Activated T-helper 9 cell treated with anti-CD3 and anti-CD28 coated beads, Interleukin-2, amount 50 U/mL, for 16 hours (primary cell): Measurements from ENCODE around the gene CASKIN1.

ENCODE experiments used
- DNase-seq: peaks from one replicate; pipeline ENCODE4 v3.0.0-alpha.2; 2020; ENCODE audit warnings: low read depth

CASKIN1 gene

DNA sequence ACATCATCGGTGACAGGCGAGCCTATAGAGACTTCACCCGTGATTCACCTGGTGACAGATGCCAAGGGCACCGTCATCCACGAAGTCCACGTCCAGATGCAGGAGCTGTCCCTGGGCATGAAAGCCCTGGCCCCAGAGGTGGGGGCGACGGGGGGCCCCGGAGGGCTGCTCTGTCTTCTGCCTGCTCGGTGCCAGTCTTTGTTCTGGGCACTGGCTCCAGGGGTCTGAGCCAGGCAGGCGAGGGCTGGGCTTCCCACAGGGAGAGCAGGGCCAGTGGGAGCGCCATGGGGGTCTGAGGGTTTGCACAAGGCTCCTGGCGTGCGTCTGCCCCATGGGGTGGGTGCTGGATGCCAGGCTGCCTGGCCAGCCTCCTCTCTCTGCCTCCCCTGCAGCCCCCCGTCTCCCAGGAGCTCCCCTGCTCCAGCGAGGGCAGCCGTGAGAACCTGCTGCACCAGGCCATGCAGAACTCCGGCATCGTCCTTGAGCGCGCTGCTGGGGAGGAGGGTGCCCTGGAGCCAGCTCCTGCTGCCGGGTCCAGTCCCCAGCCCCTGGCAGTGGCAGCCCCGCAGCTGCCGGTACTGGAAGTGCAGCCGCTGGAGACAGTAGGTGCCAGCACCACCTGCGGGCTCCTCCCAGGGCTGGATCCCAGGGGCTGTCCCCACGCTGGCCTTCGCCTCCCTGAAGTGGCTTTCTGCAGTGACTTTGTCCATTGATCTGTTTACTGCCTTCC lies 36.8 kb upstream of the CASKIN1 start:
- no peak for DNase-seq

DNA sequence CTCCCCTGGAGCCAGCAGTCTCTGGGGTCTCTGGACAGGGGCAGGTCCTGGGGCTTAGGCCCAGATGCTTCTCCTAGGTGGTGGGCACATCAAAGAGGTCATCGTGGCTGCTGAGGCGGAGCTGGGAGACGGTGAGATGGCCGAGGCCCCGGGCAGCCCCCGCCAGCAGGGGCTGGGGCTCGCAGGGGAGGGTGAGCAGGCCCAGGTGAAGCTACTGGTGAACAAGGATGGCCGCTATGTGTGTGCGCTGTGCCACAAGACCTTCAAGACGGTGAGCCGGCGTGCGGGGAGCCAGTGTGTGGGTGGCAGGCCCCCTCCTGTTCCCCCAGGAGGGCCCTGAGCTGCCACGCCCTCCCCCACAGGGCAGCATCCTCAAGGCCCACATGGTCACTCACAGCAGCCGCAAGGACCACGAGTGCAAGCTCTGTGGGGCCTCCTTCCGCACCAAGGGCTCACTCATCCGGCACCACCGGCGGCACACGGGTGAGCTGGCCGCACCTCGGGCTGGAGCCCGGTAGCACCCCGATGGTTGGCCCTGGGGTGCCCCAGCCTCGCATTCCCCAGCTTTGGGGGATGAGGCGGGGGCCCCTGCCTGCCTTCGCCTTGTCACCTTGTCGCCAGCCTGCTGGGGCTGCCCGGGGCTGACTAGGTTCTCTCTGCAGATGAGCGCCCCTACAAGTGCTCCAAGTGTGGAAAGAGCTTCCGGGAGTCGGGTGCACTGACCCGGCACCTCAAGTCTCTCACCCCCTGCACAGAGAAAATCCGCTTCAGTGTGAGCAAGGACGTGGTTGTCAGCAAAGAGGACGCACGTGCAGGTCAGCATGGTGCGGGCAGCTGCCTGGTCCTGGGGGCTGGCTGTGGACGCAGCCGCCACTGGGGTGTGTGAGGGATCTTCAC lies 35.9 kb upstream of the CASKIN1 start:
- no peak for DNase-seq

DNA sequence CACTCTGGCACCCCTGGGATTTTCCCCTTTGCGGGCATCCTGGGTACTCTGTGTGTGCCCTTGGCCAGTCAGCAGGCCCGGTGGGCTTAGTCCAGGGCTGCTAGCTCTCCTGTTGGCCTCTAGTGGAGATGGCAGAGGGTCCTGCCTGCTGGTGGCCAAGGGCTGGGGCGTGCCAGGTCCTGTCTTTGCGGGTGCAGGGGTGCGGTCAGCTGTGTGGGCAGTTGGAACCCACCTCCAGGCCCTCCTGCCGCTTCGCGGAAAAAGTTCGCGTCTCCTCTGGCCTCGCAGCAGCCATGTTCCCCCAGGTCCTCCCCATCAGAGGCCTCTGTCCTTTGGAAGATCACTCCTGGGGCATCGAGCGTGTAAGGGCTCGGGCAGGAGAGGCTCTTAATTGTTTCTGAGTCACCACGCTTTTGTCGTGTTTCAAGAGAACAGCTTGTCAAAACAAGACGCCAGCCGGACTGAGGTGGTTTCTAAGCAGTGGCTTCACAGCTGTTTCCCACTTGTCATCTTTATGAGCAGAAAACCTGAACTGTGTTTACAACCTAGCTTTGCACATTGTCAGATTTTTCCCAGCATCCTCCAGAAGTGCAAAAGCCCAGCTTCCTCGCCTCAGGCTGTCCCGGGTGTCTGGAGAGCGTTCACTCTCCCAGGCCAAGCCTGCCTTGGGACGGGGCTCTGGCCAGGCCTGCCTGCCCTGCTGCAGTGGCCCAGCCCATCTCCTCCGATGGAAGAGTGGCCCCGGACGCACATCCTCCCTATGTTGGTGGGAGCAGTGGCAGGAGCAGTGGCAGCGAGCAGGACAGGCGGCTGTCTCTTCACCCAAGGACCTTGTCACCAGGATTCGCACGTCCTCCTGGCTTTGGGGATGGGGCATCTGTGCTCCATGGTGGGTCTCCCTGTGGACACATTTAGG lies 34.9 kb upstream of the CASKIN1 start:
- DNase-seq, result no peak

DNA sequence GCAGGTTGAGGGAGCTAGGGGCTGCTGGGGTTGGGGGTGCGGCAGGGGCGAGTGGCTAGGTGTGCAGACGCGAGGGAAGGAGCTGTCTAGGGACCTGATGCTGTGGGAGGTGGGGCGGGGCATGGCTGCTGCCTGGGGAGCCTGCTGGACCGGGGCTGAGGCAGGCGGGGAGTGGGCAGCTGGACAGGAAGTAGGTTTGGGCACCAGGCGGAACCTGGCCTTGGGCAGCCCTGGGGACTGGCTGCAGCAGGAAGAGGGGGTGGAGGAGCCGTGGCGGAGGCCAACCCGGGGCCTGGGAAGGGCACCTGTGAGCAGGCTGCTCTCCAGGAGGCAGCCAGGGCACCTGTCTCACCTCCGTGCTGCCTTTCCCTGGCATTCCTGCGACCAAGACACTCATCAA lies 34.0 kb upstream of the CASKIN1 start:
- no peak for DNase-seq

DNA sequence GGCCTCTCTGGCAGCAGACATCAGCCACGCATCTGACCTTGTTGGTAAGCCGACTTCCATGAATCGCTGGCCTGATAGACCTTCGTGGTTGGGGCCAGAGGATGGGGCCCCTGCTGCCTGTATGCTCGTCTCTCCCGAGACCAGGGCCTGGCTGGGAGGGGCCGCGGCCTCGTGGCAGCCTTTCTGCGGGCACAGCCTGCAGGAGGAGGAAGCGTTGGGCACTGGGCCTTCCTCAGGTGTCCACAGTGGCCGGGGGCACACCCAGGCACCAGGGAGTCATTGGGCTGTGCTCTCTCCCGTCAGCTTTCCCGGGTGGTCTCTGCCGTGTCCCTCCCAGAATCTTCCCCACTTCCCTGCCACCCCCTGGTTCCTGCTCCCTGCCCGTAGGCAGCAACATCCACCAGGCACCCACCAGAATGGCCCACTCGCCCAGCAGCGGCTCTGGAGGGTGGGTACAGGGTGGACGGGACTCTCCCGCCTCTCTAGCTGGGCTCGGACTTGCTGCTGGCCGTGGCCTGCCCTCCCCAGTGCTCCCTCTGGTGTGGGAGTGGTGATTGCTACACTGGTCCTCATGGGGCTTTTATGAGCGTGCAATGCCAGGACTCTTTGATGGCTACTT lies 33.3 kb upstream of the CASKIN1 start:
- no peak for DNase-seq

DNA sequence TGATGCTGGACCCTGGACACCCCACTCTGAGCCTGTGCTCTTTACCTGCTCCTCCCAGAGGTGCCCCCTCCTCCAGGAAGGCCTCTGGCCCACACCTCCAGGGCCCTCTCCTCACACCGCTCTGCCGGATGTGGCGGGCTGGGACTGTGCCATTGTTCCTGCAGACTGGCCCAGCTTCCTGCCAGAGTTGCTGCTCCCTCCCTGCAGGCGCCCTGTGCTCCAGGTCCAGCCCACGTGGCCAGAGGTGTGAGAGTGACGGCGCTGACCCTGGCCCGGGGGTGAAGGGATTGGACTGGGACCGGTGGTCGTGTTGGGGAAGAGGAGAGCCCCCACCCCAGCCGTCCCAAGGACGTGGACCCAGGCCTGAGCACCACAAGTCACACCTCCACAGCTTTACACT lies 32.7 kb upstream of the CASKIN1 start:
- DNase-seq, result no peak

DNA sequence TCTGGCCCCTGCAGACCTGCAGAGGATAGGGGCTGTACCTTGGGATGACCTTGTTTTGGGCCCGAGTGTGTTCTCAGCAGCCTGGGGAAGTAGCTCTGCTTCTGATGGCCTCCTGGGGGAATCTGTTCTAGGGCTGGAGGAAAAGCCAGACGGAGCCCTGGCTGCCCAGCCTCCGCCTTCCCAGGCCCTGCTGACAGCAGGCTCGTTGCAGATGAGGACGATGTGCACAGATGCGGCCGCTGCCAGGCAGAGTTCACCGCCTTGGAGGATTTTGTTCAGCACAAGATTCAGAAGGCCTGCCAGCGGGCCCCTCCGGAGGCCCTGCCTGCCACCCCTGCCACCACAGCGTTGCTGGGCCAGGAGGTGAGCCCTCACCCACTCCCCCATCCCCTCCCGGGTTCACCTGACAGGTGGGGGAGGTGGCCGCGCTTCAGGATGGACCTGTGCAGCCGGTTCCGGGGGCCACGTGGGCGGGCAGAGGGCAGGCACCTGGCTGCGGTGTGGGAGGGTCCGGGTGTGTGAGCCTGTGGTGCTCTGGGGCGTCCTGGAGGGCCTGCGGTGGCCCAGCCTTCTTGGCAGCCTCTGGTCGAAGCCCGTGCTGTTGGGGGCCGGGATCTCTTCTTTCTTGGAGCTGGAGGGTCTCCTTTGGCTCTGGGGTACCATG lies 31.9 kb upstream of the CASKIN1 start:
- DNase-seq, result no peak

DNA sequence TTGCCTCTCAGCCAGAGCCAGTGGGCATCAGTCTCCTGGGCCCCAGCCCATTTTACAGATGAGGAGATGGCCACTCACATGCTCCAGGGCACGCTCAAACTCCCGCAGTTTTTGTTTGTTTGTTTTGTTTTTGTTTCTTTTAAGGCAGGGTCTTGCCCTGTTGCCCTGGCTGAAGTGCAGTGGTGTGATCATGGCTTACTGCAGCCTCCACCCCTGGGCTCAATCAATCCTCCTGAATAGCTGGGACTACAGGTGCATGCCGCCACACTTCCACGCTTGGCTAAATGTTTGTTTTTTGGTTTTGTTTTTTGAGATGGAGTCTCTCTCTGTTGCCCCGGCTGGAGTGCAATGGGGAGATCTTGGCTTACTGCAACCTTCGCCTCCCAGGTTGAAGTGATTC lies 30.5 kb upstream of the CASKIN1 start:
- no peak for DNase-seq

DNA sequence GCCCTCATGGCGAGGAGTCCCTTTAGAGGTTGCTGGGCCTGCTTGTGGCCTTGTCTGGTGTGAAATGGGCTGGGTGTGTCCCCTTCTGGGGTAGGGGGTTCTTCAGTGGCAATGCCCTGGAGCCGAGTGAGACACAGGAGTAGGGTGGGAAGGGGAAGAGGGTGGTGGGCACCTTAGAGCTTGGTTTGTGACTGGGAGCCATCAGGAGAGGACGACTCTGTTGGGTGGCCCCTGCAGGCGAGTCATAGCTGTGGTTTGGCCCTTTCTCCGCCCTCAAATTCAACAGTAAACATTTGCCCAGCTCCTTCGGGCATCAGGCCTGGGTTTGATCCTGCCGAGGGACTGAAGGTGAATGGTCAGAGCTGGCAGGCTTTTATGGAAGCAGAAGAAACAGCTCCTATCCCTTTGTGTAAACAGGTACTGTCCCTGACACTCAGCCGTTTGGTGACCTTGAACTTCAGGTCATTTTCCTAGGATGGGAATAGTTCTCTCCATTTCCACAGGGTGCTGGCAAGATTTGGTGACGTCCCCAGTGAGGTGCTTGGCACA lies 29.9 kb upstream of the CASKIN1 start:
- DNase-seq, result no peak

DNA sequence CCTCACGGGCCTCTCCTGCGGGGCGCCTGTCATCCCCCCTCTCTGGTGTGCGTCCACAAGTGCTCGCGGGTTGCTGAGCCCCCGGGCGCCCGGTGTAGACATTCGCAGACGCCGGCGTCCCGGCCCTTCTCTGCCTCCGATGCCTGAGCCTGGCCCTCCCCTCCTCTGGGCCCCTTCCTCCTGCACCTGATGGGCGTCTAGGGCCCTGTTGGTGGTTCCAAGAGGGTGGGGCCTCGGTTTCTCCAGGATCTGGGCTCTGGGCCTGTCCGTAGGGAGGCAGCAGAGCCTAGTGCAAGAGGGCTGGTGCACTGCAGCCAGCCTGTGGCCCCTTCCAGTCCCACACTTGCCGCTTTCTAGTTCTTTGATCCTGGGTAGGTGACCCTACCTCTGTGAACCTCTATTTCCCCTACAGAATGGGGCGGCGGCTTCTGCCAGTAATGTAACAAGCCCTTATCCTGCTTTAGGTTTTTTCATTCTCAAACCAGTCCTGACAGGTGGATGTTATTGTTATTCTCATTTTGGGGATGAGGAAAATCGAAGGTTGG lies 27.6 kb upstream of the CASKIN1 start:
- no peak for DNase-seq

DNA sequence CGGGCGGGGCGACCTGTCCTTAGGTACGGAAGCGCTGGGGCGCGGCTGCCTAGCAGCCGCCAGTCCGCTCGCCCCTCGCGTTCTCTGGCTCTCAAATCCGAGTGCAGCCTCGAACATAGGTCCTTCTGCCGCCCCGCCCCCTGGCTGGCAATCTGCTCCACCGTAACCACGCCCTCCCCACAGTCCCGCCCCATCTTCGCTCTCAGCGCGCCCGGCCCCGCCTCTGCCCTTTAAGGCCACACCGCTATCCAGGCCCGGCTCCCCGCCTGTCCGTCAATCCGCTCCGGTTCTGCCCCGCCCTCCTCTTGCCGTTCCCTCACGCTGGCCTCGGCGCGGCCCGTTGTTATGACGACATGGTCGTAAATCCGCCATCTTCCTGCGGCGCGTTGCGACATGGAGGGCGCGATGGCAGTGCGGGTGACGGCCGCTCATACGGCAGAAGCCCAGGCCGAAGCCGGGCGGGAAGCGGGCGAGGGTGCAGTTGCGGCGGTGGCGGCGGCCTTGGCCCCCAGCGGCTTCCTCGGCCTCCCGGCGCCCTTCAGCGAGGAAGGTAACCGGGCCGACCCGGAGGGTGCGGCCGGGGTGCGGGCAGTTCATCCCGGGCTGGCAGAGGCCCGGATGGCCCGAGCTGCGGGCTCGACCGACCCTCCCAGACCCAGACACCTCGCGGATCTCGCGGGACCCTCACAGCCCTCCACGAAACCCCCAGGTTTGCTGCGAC lies 27.0 kb upstream of the CASKIN1 start, which contains the start of gene E4F1:
Gene E4F1 (plus strand): TSS at position 371 of the 721 bp plus-strand sequence. CDS start 23 bp downstream, at position 394.
- peak; percentile 100 for DNase-seq

DNA sequence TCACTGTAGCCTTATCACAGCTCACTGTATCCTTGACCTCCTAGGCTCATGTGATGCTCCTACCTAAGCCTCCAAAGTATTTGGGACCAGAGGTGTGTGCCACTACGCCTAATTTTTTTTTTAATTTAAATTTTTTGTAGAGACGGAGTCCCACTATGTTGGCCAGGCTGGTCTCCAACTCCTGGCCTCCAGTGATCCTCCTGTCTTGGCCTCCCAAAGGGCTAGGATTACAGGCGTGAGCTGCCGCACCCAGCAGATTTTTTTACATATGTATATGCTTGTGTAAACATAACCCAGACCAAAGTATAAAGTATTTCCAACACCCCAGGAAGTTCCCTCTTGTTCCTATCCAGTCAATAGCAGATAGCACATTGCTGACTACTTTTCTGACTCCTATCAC lies 19.9 kb upstream of the CASKIN1 start:
- no peak for DNase-seq

DNA sequence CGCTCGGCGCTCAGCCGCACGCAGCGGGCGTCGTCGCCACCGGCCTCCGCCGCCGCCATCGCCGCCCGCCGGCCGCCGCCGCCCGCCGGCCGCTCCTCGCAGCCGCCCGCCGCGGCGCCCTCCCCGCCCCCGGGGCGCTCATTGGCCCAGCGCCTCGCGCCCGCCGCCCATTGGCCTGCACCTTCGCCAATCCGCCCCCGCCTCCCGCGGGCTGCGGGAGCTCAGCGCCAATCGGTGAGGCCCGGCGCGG lies 18.2 kb upstream of the CASKIN1 start, which contains the start of gene PGP:
Gene PGP (minus strand): TSS at position 122 of the 250 bp plus-strand sequence. CDS start 63 bp downstream, at position 59.
- no peak for DNase-seq

DNA sequence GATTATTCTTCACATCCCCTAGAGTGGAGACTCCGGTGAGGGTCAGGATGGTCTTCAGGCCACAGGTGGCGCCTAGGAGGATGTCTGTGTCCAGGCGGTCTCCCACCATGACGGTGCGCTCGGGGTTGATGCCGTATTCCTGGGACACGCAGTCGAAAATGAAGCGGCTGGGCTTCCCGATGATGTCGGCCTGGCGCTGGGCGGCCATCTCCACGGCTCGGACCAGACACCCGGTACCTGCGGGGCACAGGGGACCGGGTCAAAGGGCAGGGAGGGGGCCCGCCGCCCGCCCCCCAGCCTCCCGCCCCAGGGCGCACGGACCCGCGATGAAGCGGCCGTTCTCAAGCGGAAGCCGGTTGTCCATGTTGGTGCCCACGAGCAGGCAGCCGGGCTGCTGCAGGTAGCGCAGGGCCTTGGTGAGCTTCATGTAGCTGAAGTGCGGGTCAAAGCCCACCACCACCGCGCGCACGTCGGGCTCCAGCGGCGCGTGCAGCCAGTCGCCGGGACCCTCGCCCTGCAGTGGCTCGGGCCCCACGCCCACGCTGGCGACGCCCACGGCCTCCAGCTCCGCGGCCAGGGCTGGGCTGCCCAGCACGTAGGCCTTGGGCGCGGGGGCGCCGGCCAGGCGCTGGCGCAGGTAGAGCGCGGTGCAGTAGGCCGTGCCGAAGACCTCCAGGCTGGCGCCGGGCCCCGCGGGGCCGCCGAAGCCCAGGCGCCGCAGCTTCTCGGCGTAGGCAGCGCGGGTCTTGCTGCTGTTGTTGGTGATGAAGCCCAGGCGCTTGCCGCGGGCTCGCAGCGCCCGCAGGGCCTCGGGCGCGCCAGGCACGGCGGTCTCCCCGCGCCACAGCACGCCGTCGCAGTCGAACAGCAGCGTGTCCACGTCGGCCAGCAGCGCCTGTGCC lies 17.7 kb upstream of the CASKIN1 start:
- no peak for DNase-seq

DNA sequence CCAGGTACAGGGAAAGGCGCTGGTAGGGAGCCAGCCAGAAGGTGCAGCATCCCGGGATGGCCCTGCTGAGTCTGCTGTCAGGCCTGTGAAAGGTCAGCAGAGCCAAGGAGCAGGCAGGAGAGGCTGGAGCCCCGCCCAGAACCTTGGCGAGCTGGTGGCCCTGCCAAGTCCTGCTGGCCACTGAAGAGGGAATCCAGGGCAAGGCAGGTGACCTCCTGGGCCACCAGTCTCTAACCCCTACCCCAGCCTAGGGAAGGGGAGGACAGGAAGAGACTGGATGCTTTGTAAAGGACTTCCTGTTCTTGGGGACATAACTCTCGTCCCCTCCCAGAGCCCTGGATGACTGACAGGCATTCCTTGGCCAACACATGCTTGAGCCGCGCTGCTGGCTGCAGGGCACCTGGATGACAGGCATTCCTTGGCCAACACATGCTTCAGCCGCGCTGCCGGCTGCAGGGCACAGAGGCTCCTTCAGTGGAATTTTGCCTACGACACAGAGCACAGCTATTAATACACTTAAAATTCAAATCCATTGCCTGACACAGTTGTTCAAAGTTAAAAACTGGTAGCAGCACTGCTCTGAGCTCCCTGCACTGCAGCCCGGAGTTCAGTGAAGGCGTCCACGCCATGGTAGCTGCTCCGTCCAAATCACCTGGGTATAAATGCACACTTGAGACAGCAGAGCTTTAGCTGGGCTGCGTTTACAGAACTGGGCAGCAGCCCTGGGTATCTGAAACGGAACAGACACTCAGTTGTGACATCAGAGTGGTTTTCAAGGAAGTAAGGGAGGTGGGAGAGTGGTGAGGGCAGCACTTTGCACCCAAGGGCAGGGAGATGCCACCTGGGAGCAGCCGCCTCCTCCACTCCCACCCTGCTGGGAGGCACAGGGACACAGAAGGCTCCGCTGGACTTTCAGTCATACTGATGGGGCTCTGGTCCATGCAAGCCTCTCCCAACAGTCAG lies 16.2 kb upstream of the CASKIN1 start:
- no peak for DNase-seq

DNA sequence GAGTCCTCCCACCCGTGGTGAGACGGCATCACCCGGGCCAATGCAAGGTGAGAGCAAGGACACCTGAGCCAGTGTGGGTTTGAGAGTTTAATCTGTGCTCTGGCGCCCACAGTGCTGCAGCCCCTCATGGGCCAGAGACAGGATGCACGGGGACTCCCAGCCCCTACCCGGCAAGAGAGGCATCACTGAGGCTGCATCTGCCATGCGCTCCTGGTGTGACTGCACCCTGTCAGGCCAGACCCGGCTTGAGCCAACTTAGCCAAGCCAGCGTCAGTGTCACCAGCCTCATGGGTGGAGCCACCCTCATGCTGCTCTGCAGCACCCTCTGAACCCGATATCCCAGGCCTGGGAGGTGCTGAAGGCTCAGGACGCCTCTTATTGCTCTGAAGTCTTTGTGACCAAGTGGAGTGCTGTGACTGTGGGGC lies 15.5 kb upstream of the CASKIN1 start:
- DNase-seq, result no peak
